HepG2 (cell line): ENCODE measurements around the gene SFXN5. TPM values are rescaled to one million over a fixed set of nuclear protein-coding genes. Genes with fewer than 3 reads are reported as not detected.

ENCODE experiments used
- ATAC-seq: fragments of 200-7000 bp; cut with Tn5 transposase; 3 replicates; pipeline ENCODE4 v1.9.1; 2020; ENCODE audit warnings: mild to moderate bottlenecking, moderate library complexity
- BruUV-seq: library from RNA; stranded (reverse); fragments of 400-500 nt; replicated peaks from 2 replicates; lab custom pipeline; 2021; lab: Mats Ljungman, UMichigan
- CTCF ChIA-PET: fragments of 300-600 bp; formaldehyde crosslinking; extraction: SDS; loops from one replicate; lab custom pipeline; 2021; ENCODE audit warnings: low total read pairs, inconsistent platforms, low intra/inter-chr PET ratio; lab: Yijun Ruan, JAX
- POLR2A ChIA-PET: fragments of 350-600 bp; sonication (Branson Sonifier 250); formaldehyde crosslinking; loops from one replicate; lab custom pipeline; 2020; ENCODE audit warnings: antibody characterized with exemption, inconsistent platforms; lab: Yijun Ruan, JAX
- DNase-seq: peaks from one replicate; pipeline ENCODE4 v3.0.0-alpha.2; 2015; ENCODE audit warnings: low spot score
- FAIRE-seq: peaks from 3 replicates; lab custom pipeline; 2011; peaks lifted over from hg19 to GRCh38; lab: Jason Lieb, UNC
- H2AFZ ChIP-seq: one replicate; pipeline ENCODE4 v1.6.1; 2011; ENCODE audit warnings: low read length, inconsistent platforms
- H3K27ac ChIP-seq: fragments of 300-600 bp; 3 replicates; pipeline ENCODE4 v1.8.0; 2011; ENCODE audit warnings: mixed run types, mild to moderate bottlenecking, mixed read lengths, low read length, inconsistent platforms; ENCODE audit not compliant: insufficient read depth; ENCODE audit errors: extremely low read length
- H3K27me3 ChIP-seq, 2 experiments: fragments of 200-600 bp in 1 of 2; 2 replicates in 1 of 2; 3 replicates in 1 of 2; pipeline versions ENCODE4 v1.6.0 to v1.8.0; 2011; ENCODE audit warnings: low read length in 2 of 2, mild to moderate bottlenecking in 2 of 2, moderate library complexity in 2 of 2, inconsistent platforms in 1 of 2; ENCODE audit not compliant: insufficient read depth in 2 of 2, control insufficient read depth in 1 of 2
- H3K36me3 ChIP-seq, 2 experiments: fragments of 200-600 bp in 1 of 2; replicated peaks in 1 of 2; 2 replicates in 1 of 2; 3 replicates in 1 of 2; pipeline versions ENCODE4 v1.5.1 to v1.8.0; 2011; ENCODE audit warnings: low read length in 2 of 2, inconsistent platforms in 1 of 2; ENCODE audit not compliant: insufficient read depth in 2 of 2, control insufficient read depth in 1 of 2
- H3K4me1 ChIP-seq: 2 replicates; pipeline ENCODE4 v1.5.1; 2012; ENCODE audit warnings: low read length, inconsistent platforms; ENCODE audit not compliant: insufficient read depth
- H3K4me2 ChIP-seq: 2 replicates; pipeline ENCODE4 v1.6.0; 2011; ENCODE audit warnings: low read depth, low read length, inconsistent platforms
- H3K4me3 ChIP-seq, 3 experiments: fragments of 200-600 bp in 1 of 3; sonication (generic), shearing (Covaris generic) in 1 of 3; replicated peaks in 1 of 3; 2 replicates each; pipeline ENCODE4 v1.5.1; 2011 to 2016; ENCODE audit warnings: low read length in 3 of 3, inconsistent platforms in 2 of 3, low read depth in 2 of 3, mild to moderate bottlenecking in 2 of 3, control low read depth in 1 of 3, mixed read lengths in 1 of 3; ENCODE audit not compliant: insufficient read depth in 1 of 3
- H3K79me2 ChIP-seq: one replicate; pipeline ENCODE4 v1.6.1; 2011; ENCODE audit warnings: low read length, inconsistent platforms; ENCODE audit not compliant: insufficient read depth
- H3K9ac ChIP-seq: 2 replicates; pipeline ENCODE4 v1.6.0; 2011; ENCODE audit warnings: mild to moderate bottlenecking, low read depth, low read length, inconsistent platforms; ENCODE audit not compliant: insufficient read depth
- H3K9me3 ChIP-seq: 2 replicates; pipeline ENCODE4 v1.5.1; 2012; ENCODE audit warnings: mild to moderate bottlenecking, low read length
- H4K20me1 ChIP-seq: 2 replicates; pipeline ENCODE4 v1.6.0; 2011; ENCODE audit warnings: inconsistent platforms, mild to moderate bottlenecking, low read length, moderate library complexity; ENCODE audit not compliant: insufficient read depth
- AGO1 ChIP-seq: fragments of 200-400 bp; formaldehyde crosslinking; IDR thresholded peaks from 2 replicates; pipeline ENCODE4 v1.6.1; 2017; ENCODE audit warnings: mild to moderate bottlenecking, low read depth, low read length, moderate library complexity; ENCODE audit not compliant: poor library complexity, severe bottlenecking
- AKNA ChIP-seq: sonication (generic); formaldehyde crosslinking; IDR thresholded peaks from 2 replicates; pipeline ENCODE4 v1.4.0; 2020; ENCODE audit warnings: missing genetic modification reagents, borderline replicate concordance
- BRCA1 ChIP-seq: sonication (generic); formaldehyde crosslinking; IDR thresholded peaks from 2 replicates; pipeline ENCODE4 v1.4.0; 2020; ENCODE audit warnings: missing genetic modification reagents
- REL ChIP-seq: sonication (generic); formaldehyde crosslinking; conservative IDR thresholded peaks from 2 replicates; pipeline ENCODE4 v1.8.0; 2022; ENCODE audit warnings: mild to moderate bottlenecking, missing genetic modification reagents, moderate library complexity
- RERE ChIP-seq: IDR thresholded peaks from 2 replicates; pipeline ENCODE4 v1.6.1; 2016; ENCODE audit warnings: low read depth, missing genetic modification reagents, missing compliant biosample characterization
- WGBS: methylation state at CpG from one replicate; pipeline ENCODE4 v1.1.6; 2017; ENCODE audit warnings: low lambda C conversion rate; 5-methylcytosine and 5-hydroxymethylcytosine counted together
- in situ Hi-C: cut with HindIII; loops from 2 replicates; pipeline ENCODE4 v1.10.0; 2017; ENCODE audit warnings: low pct_unique_long_range_greater_than_20kb; ENCODE audit not compliant: extremely low pct_ligation_motif_present
- intact Hi-C: fragments of 100-400 bp; cut with micrococcal nuclease; formaldehyde crosslinking; loops from one replicate; pipeline ENCODE4 v1.10.0; 2022; ENCODE audit not compliant: unreplicated experiment
- polyA plus RNA-seq, 8 experiments: library from polyadenylated mRNA; depleted of rRNA in 3 of 8; stranded (reverse) in 7 of 8; unstranded in 1 of 8; fragments of >200 nt; fragmentation: Illumina TruSeq in 4 of 8; extraction: Trizol in 4 of 8; gene quantifications; 2 replicates each; pipeline versions ENCODE4 v1.2.1 to v1.2.3, GENCODE V29; 2011 to 2016; ENCODE audit warnings: low read depth in 4 of 8, missing spikeins in 1 of 8, mixed read lengths in 1 of 8; ENCODE audit not compliant: insufficient read depth in 1 of 8
- total RNA-seq, 5 experiments: library from RNA; depleted of rRNA; stranded (reverse); fragments of >200 nt; fragmentation: Illumina TruSeq; extraction: Trizol; gene quantifications; 2 replicates each; pipeline ENCODE4 v1.2.3, GENCODE V29; 2016; ENCODE audit warnings: low read depth in 1 of 5
- TF ChIP-seq, protein P1 (sequence below): sonication (generic); formaldehyde crosslinking; IDR thresholded peaks from 2 replicates; pipeline ENCODE4 v1.4.0; 2020; ENCODE audit warnings: missing genetic modification reagents, borderline replicate concordance

SFXN5 gene
- total and polyA plus RNA-seq, 2 of the 13 experiments (the other 11 are each of a cell fraction or from before 2014, with no cell fraction given) = 34.9 to 37.4 TPM

DNA sequence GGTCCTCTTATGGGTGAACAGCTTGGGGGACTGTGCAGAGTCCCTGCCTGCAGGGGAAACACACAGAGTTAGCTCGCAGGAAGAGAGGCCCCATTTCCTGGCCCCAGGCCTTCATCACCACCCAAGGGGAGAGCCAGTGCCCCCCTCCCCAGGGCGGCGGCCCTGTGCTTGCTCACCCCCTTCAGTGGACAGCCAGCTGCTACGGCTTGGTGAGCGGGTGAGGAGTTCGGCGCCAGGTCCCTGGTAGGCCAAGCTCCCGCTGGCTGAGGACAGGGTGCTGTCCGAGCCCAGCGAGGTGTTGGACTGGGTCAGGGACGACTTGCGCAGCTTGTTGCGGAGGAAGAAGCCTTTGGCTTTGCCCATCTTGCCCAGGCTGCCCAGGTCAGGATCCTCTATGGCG lies 17.2 kb upstream of the SFXN5 start:
- WGBS = 95% methylated on average over 13 of the region's 14 CpGs
- CTCF ChIA-PET = interaction anchor here (1.9 kb wide), 2 partner anchors 68 to 75 kb away, joined by 5 to 8 read pairs; no protein-coding TSS in a partner anchor
- peaks cover 27 to 34% of the 10 kb centered on the region in 2 experiments for H3K36me3 ChIP-seq
- H3K79me2 ChIP-seq = peaks cover 12% of the 10 kb centered on the region
- no peak overlapping the region for H2AFZ ChIP-seq
- ATAC-seq (no peak), FAIRE-seq (no peak), DNase-seq (no peak)
- H3K4me3 ChIP-seq = no peak overlapping the region
- no TSS peak for BruUV-seq
- H3K9me3 ChIP-seq = no peaks in the 10 kb centered on the region
- no peak overlapping the region for H3K9ac ChIP-seq
- no peak overlapping the region for H3K27ac ChIP-seq
- intact Hi-C loops (no loop called here), in situ Hi-C loops (loop anchor here (5.0 kb wide), 1 partner anchor 69 kb away; no protein-coding TSS in a partner anchor)
- H4K20me1 ChIP-seq = peaks cover 46% of the 10 kb centered on the region
- H3K4me1 ChIP-seq = peaks cover 39% of the 10 kb centered on the region
- H3K4me2 ChIP-seq = no peak overlapping the region
- POLR2A ChIA-PET = no interaction called here
- no peaks in the 10 kb centered on the region for H3K27me3 ChIP-seq
- TF ChIP-seq REL (CRISPR knock-in tag) (no peak), AGO1 (no peak), AKNA (no peak), RERE (CRISPR knock-in tag) (no peak), BRCA1 (CRISPR knock-in tag) (no peak)
- TF ChIP-seq, protein P1, sequence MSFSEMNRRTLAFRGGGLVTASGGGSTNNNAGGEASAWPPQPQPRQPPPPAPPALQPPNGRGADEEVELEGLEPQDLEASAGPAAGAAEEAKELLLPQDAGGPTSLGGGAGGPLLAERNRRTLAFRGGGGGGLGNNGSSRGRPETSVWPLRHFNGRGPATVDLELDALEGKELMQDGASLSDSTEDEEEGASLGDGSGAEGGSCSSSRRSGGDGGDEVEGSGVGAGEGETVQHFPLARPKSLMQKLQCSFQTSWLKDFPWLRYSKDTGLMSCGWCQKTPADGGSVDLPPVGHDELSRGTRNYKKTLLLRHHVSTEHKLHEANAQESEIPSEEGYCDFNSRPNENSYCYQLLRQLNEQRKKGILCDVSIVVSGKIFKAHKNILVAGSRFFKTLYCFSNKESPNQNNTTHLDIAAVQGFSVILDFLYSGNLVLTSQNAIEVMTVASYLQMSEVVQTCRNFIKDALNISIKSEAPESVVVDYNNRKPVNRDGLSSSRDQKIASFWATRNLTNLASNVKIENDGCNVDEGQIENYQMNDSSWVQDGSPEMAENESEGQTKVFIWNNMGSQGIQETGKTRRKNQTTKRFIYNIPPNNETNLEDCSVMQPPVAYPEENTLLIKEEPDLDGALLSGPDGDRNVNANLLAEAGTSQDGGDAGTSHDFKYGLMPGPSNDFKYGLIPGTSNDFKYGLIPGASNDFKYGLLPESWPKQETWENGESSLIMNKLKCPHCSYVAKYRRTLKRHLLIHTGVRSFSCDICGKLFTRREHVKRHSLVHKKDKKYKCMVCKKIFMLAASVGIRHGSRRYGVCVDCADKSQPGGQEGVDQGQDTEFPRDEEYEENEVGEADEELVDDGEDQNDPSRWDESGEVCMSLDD (CRISPR knock-in tag) = no peak
